Mesenchymal stem cell (in vitro differentiated cells and primary cell): ENCODE measurements around the gene GNG2.
A peak's percentile ranks its signal among the peaks of the same experiment; 100 is the strongest.

Source experiments
- DNase-seq: peaks from one replicate; pipeline ENCODE4 v3.0.0-alpha.2; 2013
- H2AFZ ChIP-seq: one replicate; pipeline ENCODE4 v1.6.1; 2013; ENCODE audit warnings: low read depth, mild to moderate bottlenecking, control low read depth, inconsistent platforms, low read length, moderate library complexity
- H2AK5ac ChIP-seq: 2 replicates; pipeline ENCODE4 v1.6.1; 2013; ENCODE audit warnings: low read length, moderate library complexity, mild to moderate bottlenecking, inconsistent platforms; ENCODE audit not compliant: severe bottlenecking
- H2BK120ac ChIP-seq: one replicate; pipeline ENCODE4 v1.6.1; 2013; ENCODE audit warnings: low read depth, mild to moderate bottlenecking, inconsistent platforms, low read length, moderate library complexity
- H2BK12ac ChIP-seq, 2 experiments: one replicate each; pipeline ENCODE4 v1.6.1; 2013; ENCODE audit warnings: inconsistent platforms in 2 of 2, low read length in 2 of 2, mild to moderate bottlenecking in 2 of 2, moderate library complexity in 2 of 2, control low read depth in 1 of 2
- H2BK15ac ChIP-seq: one replicate; pipeline ENCODE4 v1.6.1; 2013; ENCODE audit warnings: mild to moderate bottlenecking, low read depth, inconsistent platforms; ENCODE audit not compliant: poor library complexity, severe bottlenecking
- H2BK5ac ChIP-seq: 2 replicates; pipeline ENCODE4 v1.6.1; 2013; ENCODE audit warnings: low read depth, mild to moderate bottlenecking, low read length, control low read depth, inconsistent platforms; ENCODE audit not compliant: poor library complexity, severe bottlenecking
- H3K14ac ChIP-seq, 2 experiments: one replicate each; pipeline ENCODE4 v1.6.1; 2013; ENCODE audit warnings: inconsistent platforms in 2 of 2, low read length in 2 of 2, control low read depth in 1 of 2, mild to moderate bottlenecking in 1 of 2, moderate library complexity in 1 of 2
- H3K18ac ChIP-seq, 2 experiments: one replicate each; pipeline ENCODE4 v1.6.1; 2013; ENCODE audit warnings: inconsistent platforms in 2 of 2, low read length in 2 of 2, control low read depth in 1 of 2, low read depth in 1 of 2, mild to moderate bottlenecking in 1 of 2
- H3K23ac ChIP-seq, 2 experiments: one replicate each; pipeline ENCODE4 v1.6.1; 2013; ENCODE audit warnings: inconsistent platforms in 2 of 2, low read length in 2 of 2, mild to moderate bottlenecking in 2 of 2, moderate library complexity in 2 of 2, control low read depth in 1 of 2
- H3K27ac ChIP-seq: 2 replicates; pipeline ENCODE4 v1.5.1; 2013; ENCODE audit warnings: mild to moderate bottlenecking, moderate library complexity, low read length, control low read depth, inconsistent platforms; ENCODE audit not compliant: poor library complexity, severe bottlenecking
- H3K27me3 ChIP-seq, 2 experiments: 2 replicates each; pipeline versions ENCODE4 v1.6.1 to v1.7.0; 2013; ENCODE audit warnings: low read length in 2 of 2, mild to moderate bottlenecking in 2 of 2, moderate library complexity in 2 of 2, control low read depth in 1 of 2, inconsistent platforms in 1 of 2; ENCODE audit not compliant: control insufficient read depth in 1 of 2, insufficient read depth in 1 of 2
- H3K36me3 ChIP-seq, 2 experiments: 2 replicates each; pipeline versions ENCODE4 v1.6.1 to v1.7.0; 2013; ENCODE audit warnings: low read length in 2 of 2, control low read depth in 1 of 2, inconsistent platforms in 1 of 2, low read depth in 1 of 2, mild to moderate bottlenecking in 1 of 2; ENCODE audit not compliant: insufficient read depth in 2 of 2, control insufficient read depth in 1 of 2
- H3K4ac ChIP-seq, 2 experiments: one replicate each; pipeline ENCODE4 v1.6.1; 2013; ENCODE audit warnings: inconsistent platforms in 2 of 2, low read length in 2 of 2, mild to moderate bottlenecking in 2 of 2, moderate library complexity in 2 of 2, control low read depth in 1 of 2, low read depth in 1 of 2
- H3K4me1 ChIP-seq: 2 replicates; pipeline ENCODE4 v1.6.1; 2013; ENCODE audit warnings: low read depth, low read length, control low read depth; ENCODE audit not compliant: control insufficient read depth, insufficient read depth
- H3K4me2 ChIP-seq: 2 replicates; pipeline ENCODE4 v1.6.1; 2013; ENCODE audit warnings: low read length, mild to moderate bottlenecking, inconsistent platforms; ENCODE audit not compliant: poor library complexity, severe bottlenecking
- H3K4me3 ChIP-seq, 2 experiments: 2 replicates each; pipeline versions ENCODE4 v1.5.1 to v1.7.0; 2013; ENCODE audit warnings: low read length in 2 of 2, mild to moderate bottlenecking in 2 of 2, control low read depth in 1 of 2, low read depth in 1 of 2; ENCODE audit not compliant: insufficient read depth in 1 of 2
- H3K79me1 ChIP-seq: replicated peaks from 2 replicates; pipeline ENCODE4 v1.6.1; 2013; ENCODE audit warnings: mild to moderate bottlenecking, control low read depth, low read length, inconsistent platforms; ENCODE audit not compliant: poor library complexity, severe bottlenecking
- H3K9ac ChIP-seq: 2 replicates; pipeline ENCODE4 v1.7.0; 2013; ENCODE audit warnings: mild to moderate bottlenecking, low read length, moderate library complexity
- H3K9me3 ChIP-seq: 2 replicates; pipeline ENCODE4 v1.7.0; 2013; ENCODE audit warnings: mild to moderate bottlenecking, low read length; ENCODE audit not compliant: control insufficient read depth
- H4K8ac ChIP-seq: one replicate; pipeline ENCODE4 v1.6.1; 2013; ENCODE audit warnings: inconsistent platforms, mild to moderate bottlenecking, low read length, moderate library complexity
- H4K91ac ChIP-seq: one replicate; pipeline ENCODE4 v1.6.1; 2013; ENCODE audit warnings: mild to moderate bottlenecking, low read length, inconsistent platforms
- WGBS: methylation state at CpG from one replicate; pipeline ENCODE4 v1.1.7; 2013; ENCODE audit warnings: mixed read lengths; 5-methylcytosine and 5-hydroxymethylcytosine counted together

The GNG2 gene

DNA sequence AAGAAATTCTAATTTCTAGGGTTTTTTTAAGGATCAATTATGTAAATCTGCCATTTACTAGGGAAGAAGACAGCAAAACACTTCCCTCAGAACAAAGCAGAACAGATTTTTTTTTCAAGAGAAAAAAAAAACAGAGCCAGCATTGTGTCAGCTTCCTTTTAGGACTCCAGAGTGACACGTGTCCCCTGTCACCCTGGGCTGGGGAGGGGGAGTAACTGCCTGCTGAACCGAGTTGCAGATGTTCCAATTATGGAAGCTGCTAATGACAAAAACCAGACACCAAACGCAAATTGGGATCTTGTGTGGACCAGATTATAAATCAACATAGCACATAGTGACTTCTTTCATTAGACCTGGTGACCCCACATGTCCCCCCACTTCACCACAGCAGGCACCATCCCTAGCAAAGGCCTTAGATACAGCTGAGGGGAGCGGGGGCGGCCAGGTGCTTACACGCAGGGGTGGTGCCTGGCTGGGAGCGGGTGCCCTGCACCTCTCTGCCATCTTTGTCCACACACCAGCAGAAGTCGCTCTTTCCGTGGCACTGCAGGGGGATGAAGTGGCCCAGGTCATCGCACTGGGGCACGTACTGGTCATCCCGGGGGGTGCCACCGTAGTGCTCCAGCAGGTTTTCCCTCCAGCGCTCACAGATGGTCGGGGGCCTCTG lies 154.3 kb downstream of the GNG2 start:
- DNase-seq, result no peak
- no peak overlapping the region for H2AFZ ChIP-seq
- 80% methylated on average over 15 of the region's 15 CpGs for WGBS
- H2BK15ac ChIP-seq, result peak overlapping the region; percentile 90
- no peak overlapping the region for H3K4ac ChIP-seq
- H2BK120ac ChIP-seq, result no peak overlapping the region
- no peak overlapping the region for H3K4me2 ChIP-seq
- no peak overlapping the region for H3K18ac ChIP-seq
- no peak overlapping the region for H4K8ac ChIP-seq
- H3K4me1 ChIP-seq, result peaks cover 2% of the 10 kb centered on the region
- no peak overlapping the region for H2AK5ac ChIP-seq
- H3K14ac ChIP-seq, result no peak overlapping the region
- peaks cover 15 to 77% of the 10 kb centered on the region in 2 experiments for H3K36me3 ChIP-seq
- H3K9ac ChIP-seq, result no peak overlapping the region
- no peak overlapping the region for H3K4me3 ChIP-seq
- no peak overlapping the region for H3K27ac ChIP-seq
- H3K9me3 ChIP-seq, result no peaks in the 10 kb centered on the region
- H3K79me1 ChIP-seq, result no peaks in the 10 kb centered on the region
- no peak overlapping the region for H2BK5ac ChIP-seq
- H4K91ac ChIP-seq, result no peak overlapping the region
- H3K27me3 ChIP-seq, result peaks cover 0 to 11% of the 10 kb centered on the region in 2 experiments
- no peak overlapping the region for H2BK12ac ChIP-seq
- peak overlapping the region in 1 of 2 experiments; percentile 83 for H3K23ac ChIP-seq

DNA sequence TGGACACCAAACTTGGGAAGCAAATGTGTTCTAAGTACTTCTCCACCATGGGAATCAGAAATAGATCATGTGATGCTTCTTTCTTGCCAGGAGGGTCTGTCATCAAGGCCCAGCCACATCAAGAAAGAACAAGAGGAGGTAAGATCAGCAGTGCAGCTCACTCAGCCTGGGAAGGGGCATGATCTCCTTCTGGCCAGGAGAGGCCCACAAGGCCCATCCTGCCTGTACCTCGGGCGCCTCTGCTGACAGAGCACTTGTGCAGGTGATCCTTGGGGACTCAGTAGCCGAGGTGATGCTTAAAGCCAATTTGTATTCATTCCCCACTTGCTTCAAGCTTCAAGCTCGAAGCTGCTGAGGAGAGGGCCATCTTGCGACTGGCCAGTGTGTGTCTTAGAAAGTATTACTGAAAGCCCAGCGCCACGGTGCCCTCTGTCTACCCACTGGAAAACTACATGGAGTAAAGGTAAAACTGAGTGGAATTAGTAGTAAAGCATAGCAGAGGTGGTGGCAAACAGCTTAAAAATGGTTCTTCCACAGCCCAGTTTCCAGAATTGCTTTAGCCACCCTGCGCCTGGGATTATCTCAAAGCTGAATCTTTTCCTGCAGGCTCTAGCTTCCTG lies 155.1 kb downstream of the GNG2 start:
- no peak overlapping the region for H2BK120ac ChIP-seq
- no peak overlapping the region for H2BK12ac ChIP-seq
- no peaks in the 10 kb centered on the region for H3K79me1 ChIP-seq
- H3K9me3 ChIP-seq, result no peaks in the 10 kb centered on the region
- H3K4me1 ChIP-seq, result peaks cover 2% of the 10 kb centered on the region
- H2AK5ac ChIP-seq, result no peak overlapping the region
- no peak for DNase-seq
- H3K9ac ChIP-seq, result no peak overlapping the region
- H3K36me3 ChIP-seq, result peaks cover 15 to 75% of the 10 kb centered on the region in 2 experiments
- H3K23ac ChIP-seq, result no peak overlapping the region
- H3K4me3 ChIP-seq, result no peak overlapping the region
- H4K8ac ChIP-seq, result peak overlapping the region; percentile 19
- H3K18ac ChIP-seq, result no peak overlapping the region
- no peak overlapping the region for H2BK5ac ChIP-seq
- H3K27me3 ChIP-seq, result peaks cover 0 to 11% of the 10 kb centered on the region in 2 experiments
- H3K4ac ChIP-seq, result no peak overlapping the region
- no peak overlapping the region for H3K4me2 ChIP-seq
- no peak overlapping the region for H4K91ac ChIP-seq
- no peak overlapping the region for H3K27ac ChIP-seq
- H3K14ac ChIP-seq, result no peak overlapping the region
- H2BK15ac ChIP-seq, result no peak overlapping the region
- WGBS, result 86% methylated on average over 8 of the region's 8 CpGs
- no peak overlapping the region for H2AFZ ChIP-seq

DNA sequence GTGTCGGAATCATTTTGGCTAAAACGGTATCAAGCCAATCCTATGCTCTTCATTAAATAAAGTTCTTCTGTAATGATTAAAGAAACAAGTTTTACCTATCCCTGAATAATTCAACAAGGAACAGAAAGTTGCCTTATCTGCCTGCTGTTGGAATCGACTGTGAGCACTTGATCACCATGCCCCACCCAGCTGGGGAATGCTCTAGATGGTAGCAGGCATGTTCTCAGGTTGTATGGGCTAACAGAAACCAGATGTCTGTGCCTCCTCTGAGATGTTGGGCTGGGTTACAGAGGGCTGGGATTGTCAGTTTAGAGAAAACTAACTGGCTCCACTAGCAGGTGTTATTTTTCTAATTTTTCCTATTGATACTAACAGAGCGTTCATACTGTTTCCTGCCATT lies 157.8 kb downstream of the GNG2 start:
- no peak overlapping the region for H3K4me2 ChIP-seq
- H2BK5ac ChIP-seq, result no peak overlapping the region
- H3K18ac ChIP-seq, result no peak overlapping the region
- no peak overlapping the region for H3K23ac ChIP-seq
- H3K4ac ChIP-seq, result no peak overlapping the region
- H4K8ac ChIP-seq, result no peak overlapping the region
- no peaks in the 10 kb centered on the region for H3K4me1 ChIP-seq
- H2BK120ac ChIP-seq, result no peak overlapping the region
- 90% methylated on average over 2 of the region's 4 CpGs for WGBS
- H2BK15ac ChIP-seq, result no peak overlapping the region
- H3K9me3 ChIP-seq, result no peaks in the 10 kb centered on the region
- H2AK5ac ChIP-seq, result no peak overlapping the region
- no peak overlapping the region for H4K91ac ChIP-seq
- no peaks in the 10 kb centered on the region for H3K79me1 ChIP-seq
- no peak overlapping the region for H3K4me3 ChIP-seq
- H2BK12ac ChIP-seq, result no peak overlapping the region
- H3K14ac ChIP-seq, result no peak overlapping the region
- no peak for DNase-seq
- no peak overlapping the region for H3K9ac ChIP-seq
- peaks cover 0 to 11% of the 10 kb centered on the region in 2 experiments for H3K27me3 ChIP-seq
- no peak overlapping the region for H3K27ac ChIP-seq
- H3K36me3 ChIP-seq, result peaks cover 3 to 54% of the 10 kb centered on the region in 2 experiments
- H2AFZ ChIP-seq, result no peak overlapping the region

GRCh38 chr14:52018970-52019369 lies 158.6 kb downstream of the GNG2 start:
- over 99% methylated on average over 8 of the region's 8 CpGs for WGBS
- H3K4me1 ChIP-seq, result no peaks in the 10 kb centered on the region

More at GRCh38 chr14:52018970-52019369, 158.6 kb downstream of the GNG2 start:
- no peak for DNase-seq
- Histone ChIP-seq H2AK5ac (no peak overlapping the region), H3K23ac (no peak overlapping the region), H4K8ac (no peak overlapping the region), H2AFZ (no peak overlapping the region), H3K4me2 (no peak overlapping the region), H3K4ac (no peak overlapping the region), H3K4me3 (no peak overlapping the region), H2BK15ac (no peak overlapping the region), H3K9ac (no peak overlapping the region), H3K27ac (no peak overlapping the region), H3K79me1 (no peaks in the 10 kb centered on the region), H2BK12ac (peak overlapping the region in 1 of 2 experiments; percentile 32), H3K36me3 (peaks cover 3 to 47% of the 10 kb centered on the region in 2 experiments), H3K18ac (no peak overlapping the region), H2BK5ac (no peak overlapping the region), H3K27me3 (peaks cover 0 to 11% of the 10 kb centered on the region in 2 experiments), H2BK120ac (no peak overlapping the region), H3K14ac (no peak overlapping the region), H3K9me3 (no peaks in the 10 kb centered on the region), H4K91ac (peak overlapping the region; percentile 43)
